Gastrocnemius medialis (tissue), 4 donors: ENCODE data around the gene MSL2. TPM values are rescaled to one million over a fixed set of nuclear protein-coding genes. Genes with fewer than 3 reads are reported as not detected.
A peak's percentile ranks its signal among the peaks of the same experiment; 100 is the strongest.
"Not testable (repeated sequence)": the region's sequence is repeated elsewhere in the genome, so short reads cannot be mapped to it uniquely, and the experiment has no call there.

ENCODE experiments used
- ATAC-seq, 2 donors: fragments of 150-250 bp; one replicate each; pipeline ENCODE4 v1.9.1; 2016
- DNase-seq, 2 donors: peaks; one replicate each; pipeline ENCODE4 v3.0.0-alpha.2; 2019
- H3K27ac ChIP-seq, 4 donors: fragments of 200-600 bp; sonication (generic); 1 replicate in 1 of 4; 2 replicates in 3 of 4; pipeline ENCODE4 v1.5.1; 2016 to 2018; ENCODE audit warnings: mild to moderate bottlenecking in 2 of 4, moderate library complexity in 1 of 4
- H3K27me3 ChIP-seq, 3 donors: fragments of 200-600 bp; sonication (generic) in 2 of 3; 1 replicate in 1 of 3; 2 replicates in 2 of 3; pipeline versions ENCODE4 v1.5.1 to v1.6.0; 2016 to 2019; ENCODE audit warnings: mild to moderate bottlenecking in 1 of 3, moderate library complexity in 1 of 3
- H3K36me3 ChIP-seq, 2 donors: fragments of 200-600 bp; sonication (generic) in 1 of 2; one replicate each; pipeline ENCODE4 v1.5.1; 2017 to 2018
- H3K4me1 ChIP-seq, 2 donors: fragments of 200-600 bp; sonication (generic) in 1 of 2; one replicate each; pipeline ENCODE4 v1.5.1; 2016 to 2017; ENCODE audit warnings: mild to moderate bottlenecking in 2 of 2
- H3K4me3 ChIP-seq, 4 donors: fragments of 200-600 bp; sonication (generic) in 3 of 4; 1 replicate in 1 of 4; 2 replicates in 3 of 4; pipeline ENCODE4 v1.5.1; 2016 to 2019; ENCODE audit warnings: mild to moderate bottlenecking in 2 of 4
- H3K9me3 ChIP-seq, 3 donors: fragments of 200-600 bp; sonication (generic) in 2 of 3; 1 replicate in 1 of 3; 2 replicates in 2 of 3; pipeline ENCODE4 v1.5.1; 2016 to 2019
- POLR2A ChIP-seq, 2 donors: fragments of 450-650 bp; IDR thresholded peaks; one replicate each; pipeline ENCODE4 v1.6.1; 2017; ENCODE audit warnings: antibody characterized with exemption in 2 of 2, mild to moderate bottlenecking in 2 of 2, moderate library complexity in 2 of 2
- in situ Hi-C, 4 donors: fragments of 200-750 bp; cut with MboI; loops; one replicate each; pipeline versions ENCODE4 v1.15.0 to v1.8.0; 2017; ENCODE audit warnings: low sequenced_read_pairs in 4 of 4
- intact Hi-C: fragments of 100-400 bp; cut with DNase I; formaldehyde crosslinking; loops from one replicate; pipeline ENCODE4 v1.15.1; 2023; ENCODE audit warnings: low total_unique reads
- total RNA-seq, 4 donors: library from RNA; depleted of rRNA; stranded (reverse); fragments of >200 nt; gene quantifications; one replicate each; pipeline versions ENCODE4 v1.1.0 to v1.2.3, GENCODE V29; 2016
- TF ChIP-seq, protein P1 (sequence below), 5 experiments: fragments of 450-650 bp in 3 of 5; fragments of 200-600 bp in 2 of 5; sonication (generic) in 2 of 5; IDR thresholded peaks in 4 of 5; conservative IDR thresholded peaks in 1 of 5; 1 replicate in 4 of 5; 2 replicates in 1 of 5; pipeline ENCODE4 v1.5.1; 2016 to 2019; ENCODE audit warnings: antibody characterized with exemption in 5 of 5, mild to moderate bottlenecking in 3 of 5, moderate library complexity in 3 of 5

MSL2 gene
- total RNA-seq, 4 donors from 2014 or later, result 18.2 to 34.7 (median 23.6) TPM

DNA sequence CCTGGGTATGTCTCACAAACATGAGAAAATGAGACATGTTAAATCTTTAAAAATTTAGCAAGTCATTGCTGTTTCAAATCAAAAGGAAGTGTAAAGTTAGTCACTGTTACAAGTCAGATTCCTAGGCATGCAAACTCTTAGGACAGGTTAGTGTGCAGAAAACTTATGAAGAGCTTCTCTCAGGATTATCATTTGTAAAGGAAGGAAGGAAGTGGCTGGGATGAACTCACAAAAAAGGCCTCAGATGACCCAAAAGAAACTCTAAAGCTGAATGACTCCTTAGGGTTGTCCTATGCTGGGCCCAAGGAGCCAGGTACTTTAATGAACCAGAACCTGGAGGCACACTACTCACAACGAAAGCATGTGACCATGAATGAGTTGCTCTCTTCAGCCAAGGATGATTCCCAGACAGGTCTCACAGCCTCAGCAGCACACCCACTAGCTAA is 25.0 kb downstream of the MSL2 start:
- Histone ChIP-seq H3K27me3 (no peaks in the 10 kb centered on the region), H3K4me1 (peaks cover 45 to 55% of the 10 kb centered on the region in 2 donors), H3K4me3 (no peak overlapping the region), H3K27ac (peak overlapping the region in 3 of 4 donors; percentile 2 to 63 (median 29)), H3K36me3 (no peaks in the 10 kb centered on the region), H3K9me3 (no peaks in the 10 kb centered on the region)
- intact Hi-C loops (no loop called here), in situ Hi-C loops (no loop called here)
- TF ChIP-seq, protein P1, sequence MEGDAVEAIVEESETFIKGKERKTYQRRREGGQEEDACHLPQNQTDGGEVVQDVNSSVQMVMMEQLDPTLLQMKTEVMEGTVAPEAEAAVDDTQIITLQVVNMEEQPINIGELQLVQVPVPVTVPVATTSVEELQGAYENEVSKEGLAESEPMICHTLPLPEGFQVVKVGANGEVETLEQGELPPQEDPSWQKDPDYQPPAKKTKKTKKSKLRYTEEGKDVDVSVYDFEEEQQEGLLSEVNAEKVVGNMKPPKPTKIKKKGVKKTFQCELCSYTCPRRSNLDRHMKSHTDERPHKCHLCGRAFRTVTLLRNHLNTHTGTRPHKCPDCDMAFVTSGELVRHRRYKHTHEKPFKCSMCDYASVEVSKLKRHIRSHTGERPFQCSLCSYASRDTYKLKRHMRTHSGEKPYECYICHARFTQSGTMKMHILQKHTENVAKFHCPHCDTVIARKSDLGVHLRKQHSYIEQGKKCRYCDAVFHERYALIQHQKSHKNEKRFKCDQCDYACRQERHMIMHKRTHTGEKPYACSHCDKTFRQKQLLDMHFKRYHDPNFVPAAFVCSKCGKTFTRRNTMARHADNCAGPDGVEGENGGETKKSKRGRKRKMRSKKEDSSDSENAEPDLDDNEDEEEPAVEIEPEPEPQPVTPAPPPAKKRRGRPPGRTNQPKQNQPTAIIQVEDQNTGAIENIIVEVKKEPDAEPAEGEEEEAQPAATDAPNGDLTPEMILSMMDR (IDR thresholded peaks at IDR 0.05 in 4 of 5, conservative IDR thresholded peaks at IDR 0.05 in 1 of 5), result no peak
- no peak for TF ChIP-seq POLR2A (IDR thresholded peaks at IDR 0.05)
- DNase-seq, result no peak
- ATAC-seq, result peak in 1 of 2 donors; percentile 71

DNA sequence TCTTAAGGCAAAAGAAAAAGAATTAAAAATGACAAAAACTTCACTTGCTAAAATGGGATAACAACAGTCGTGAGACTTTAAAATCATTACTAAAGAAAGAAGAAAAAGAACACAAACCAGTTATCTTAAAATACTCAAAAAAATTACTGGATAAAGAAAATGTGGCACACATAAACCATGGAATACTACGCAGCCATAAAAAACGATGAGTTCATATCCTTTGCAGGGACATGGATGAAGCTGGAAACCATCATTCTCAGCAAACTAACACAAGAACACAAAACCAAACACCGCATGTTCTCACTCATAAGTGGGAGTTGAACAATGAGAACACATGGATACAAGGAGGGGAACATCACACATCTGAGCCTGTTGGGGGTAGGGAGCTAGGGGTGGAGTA is 27.9 kb downstream of the MSL2 start:
- H3K9me3 ChIP-seq, H3K27ac ChIP-seq, H3K4me3 ChIP-seq, in situ Hi-C loops, H3K27me3 ChIP-seq, H3K36me3 ChIP-seq, intact Hi-C loops, ATAC-seq, DNase-seq: not testable (repeated sequence)
- H3K4me1 ChIP-seq, result peaks cover 53 to 56% of the 10 kb centered on the region in 2 donors

DNA sequence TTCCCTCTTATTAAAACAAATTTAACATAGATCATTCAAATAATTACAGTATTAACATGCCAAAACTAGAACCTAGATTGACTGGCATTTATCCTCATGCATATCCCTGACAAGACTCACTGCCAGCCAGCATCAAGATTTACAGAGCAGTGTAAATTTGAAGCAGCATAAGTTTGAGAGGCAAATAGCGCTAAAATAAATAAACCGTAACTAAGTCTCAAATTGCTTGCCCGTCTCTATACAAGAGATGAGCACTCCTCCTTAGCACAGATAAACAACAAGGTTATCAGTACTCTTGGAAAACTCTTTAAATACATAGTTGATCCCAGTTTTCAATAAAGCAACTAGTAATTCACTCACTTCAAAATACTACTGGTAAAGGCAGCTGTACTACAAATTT is 29.6 kb downstream of the MSL2 start:
- ATAC-seq, result no peak
- no peak for TF ChIP-seq POLR2A (IDR thresholded peaks at IDR 0.05)
- TF ChIP-seq, protein P1 (IDR thresholded peaks at IDR 0.05 in 4 of 5, conservative IDR thresholded peaks at IDR 0.05 in 1 of 5), result no peak
- intact Hi-C loops, result no loop called here

DNA sequence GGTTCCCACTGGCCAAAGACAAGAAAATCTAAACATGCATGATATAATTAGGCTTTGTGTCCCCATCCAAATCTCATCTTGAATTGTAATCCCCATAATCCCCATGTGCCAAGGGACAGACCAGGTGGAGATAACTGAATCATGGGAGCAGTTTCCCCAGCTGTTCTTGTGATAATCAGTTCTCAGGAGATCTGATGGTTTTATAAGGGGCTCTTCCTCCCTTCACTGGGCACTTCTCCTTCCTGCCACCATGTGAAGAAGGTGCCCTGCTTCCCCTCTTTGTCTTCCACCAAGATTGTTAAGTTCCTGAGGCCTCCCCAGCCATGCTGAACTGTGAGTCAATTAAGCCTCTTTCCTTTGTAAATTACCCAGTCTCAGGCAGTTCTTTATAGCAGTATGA is 32.5 kb downstream of the MSL2 start:
- H3K27ac ChIP-seq, result peak overlapping the region; percentile 61 to 79 (median 64)
- H3K4me3 ChIP-seq, H3K27me3 ChIP-seq, DNase-seq, H3K36me3 ChIP-seq, ATAC-seq, in situ Hi-C loops, H3K9me3 ChIP-seq: not testable (repeated sequence)
- H3K4me1 ChIP-seq, result peaks cover 54 to 67% of the 10 kb centered on the region in 2 donors
- intact Hi-C loops, result loop anchor here (2.0 kb wide), 1 partner anchor 33 kb away; the partner anchor contains the start of gene MSL2

More for the DNA sequence above, 29.6 kb downstream of the MSL2 start:
- Histone ChIP-seq H3K4me1 (peaks cover 60 to 68% of the 10 kb centered on the region in 2 donors), H3K27me3 (no peaks in the 10 kb centered on the region), H3K9me3 (no peaks in the 10 kb centered on the region), H3K36me3 (no peaks in the 10 kb centered on the region), H3K4me3 (no peak overlapping the region), H3K27ac (peak overlapping the region in 1 of 4 donors; percentile 42)
- in situ Hi-C loops, result no loop called here
- DNase-seq, result no peak

DNA sequence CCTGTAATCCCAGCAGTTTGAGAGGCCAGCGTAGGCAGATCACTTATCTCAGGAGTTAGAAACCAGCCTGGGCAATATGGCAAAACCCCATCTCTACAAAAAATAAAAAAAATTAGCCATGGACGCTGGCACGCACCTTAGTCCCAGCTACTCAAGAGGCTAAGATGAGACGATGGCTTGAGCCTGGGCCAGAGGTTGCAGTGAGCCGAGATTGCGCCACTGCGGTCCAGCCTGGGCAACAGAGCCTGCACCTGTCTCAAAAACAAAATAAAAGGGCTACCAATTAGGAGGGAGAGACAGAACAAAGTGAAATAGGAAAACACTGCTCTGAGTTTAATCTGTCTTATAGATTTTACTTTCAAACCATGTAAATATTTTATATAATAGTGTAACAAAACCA is 33.8 kb downstream of the MSL2 start:
- DNase-seq (peak; percentile 67 to 90), ATAC-seq (peak; percentile 95 to 96)
- intact Hi-C loops, result loop anchor here (2.0 kb wide), 1 partner anchor 34 kb away; the partner anchor contains the start of gene MSL2
- Histone ChIP-seq H3K4me3 (no peak overlapping the region), H3K9me3 (no peaks in the 10 kb centered on the region), H3K27ac (peak overlapping the region; percentile 61 to 79 (median 64)), H3K36me3 (no peaks in the 10 kb centered on the region), H3K27me3 (no peaks in the 10 kb centered on the region), H3K4me1 (peaks cover 52 to 64% of the 10 kb centered on the region in 2 donors)
- in situ Hi-C loops, result no loop called here
- TF ChIP-seq, protein P1 (IDR thresholded peaks at IDR 0.05 in 4 of 5, conservative IDR thresholded peaks at IDR 0.05 in 1 of 5), result no peak
- TF ChIP-seq POLR2A (IDR thresholded peaks at IDR 0.05), result no peak

DNA sequence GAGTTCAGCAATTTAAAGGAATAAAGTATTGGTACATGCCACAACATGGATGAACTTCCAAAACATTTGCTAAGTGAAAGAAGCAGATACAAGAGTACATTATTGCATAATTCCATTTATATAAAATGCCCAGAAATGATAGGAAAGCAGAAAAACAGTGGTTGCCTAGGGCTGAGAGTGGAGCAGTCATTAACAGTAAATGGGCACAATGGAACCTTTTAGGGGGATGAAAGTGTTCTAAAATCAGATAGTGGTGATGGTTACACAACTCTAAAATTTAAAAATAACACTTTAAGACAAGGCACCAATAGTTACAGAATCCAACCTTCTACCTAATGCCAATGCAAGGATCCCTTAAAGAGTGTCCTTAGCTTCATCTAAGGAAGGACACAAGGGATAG is 34.6 kb downstream of the MSL2 start:
- Histone ChIP-seq H3K4me3 (no peak overlapping the region), H3K27me3 (no peaks in the 10 kb centered on the region), H3K36me3 (no peaks in the 10 kb centered on the region), H3K27ac (peak overlapping the region; percentile 61 to 79 (median 64)), H3K4me1 (peaks cover 43 to 62% of the 10 kb centered on the region in 2 donors), H3K9me3 (no peaks in the 10 kb centered on the region)
- DNase-seq (no peak), ATAC-seq (no peak)
- in situ Hi-C loops, result no loop called here
- TF ChIP-seq, protein P1 (IDR thresholded peaks at IDR 0.05 in 4 of 5, conservative IDR thresholded peaks at IDR 0.05 in 1 of 5), result no peak
- no peak for TF ChIP-seq POLR2A (IDR thresholded peaks at IDR 0.05)
- intact Hi-C loops, result no loop called here
